Measurements from ENCODE around the gene CRY1. TPM values are rescaled to one million over a fixed set of nuclear protein-coding genes. Genes with fewer than 3 reads are reported as not detected.

CRY1 gene
- polyA plus RNA-seq, 1 donor from 2014 or later, result 33.4 TPM

DNA sequence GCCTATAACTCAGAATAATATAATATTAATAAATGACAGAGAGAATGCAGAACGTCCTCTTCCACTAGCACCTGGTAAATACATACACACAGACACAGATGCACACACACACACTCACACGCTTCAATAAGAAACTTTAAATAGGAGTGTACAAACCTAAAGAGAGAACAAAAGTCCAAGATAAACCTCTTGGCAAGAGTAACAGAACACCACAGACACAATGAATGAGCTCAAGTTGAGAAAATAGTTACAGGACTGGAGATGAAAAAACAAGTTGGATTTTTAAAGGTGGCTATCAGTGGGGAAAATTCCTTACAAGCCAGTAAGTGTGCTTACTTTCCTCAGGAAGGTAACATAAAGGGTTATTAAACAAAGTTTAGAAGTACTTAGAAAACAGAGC is 35.2 kb downstream of the CRY1 start:
- Histone ChIP-seq H4K20me1 (ENCODE audit: insufficient read depth) (no peaks in the 10 kb centered on the region), H3K9me2 (ENCODE audit: insufficient read depth, low read length) (no peaks in the 10 kb centered on the region), H3K4me3 (ENCODE audit: low read length) (no peak overlapping the region), H3K79me2 (replicated peaks; ENCODE audit: insufficient read depth, low read length) (no peaks in the 10 kb centered on the region), H3K36me3 (ENCODE audit: insufficient read depth, low read length) (no peaks in the 10 kb centered on the region), H2AFZ (ENCODE audit: low read depth, low read length) (no peak overlapping the region), H3K27ac (ENCODE audit: low read length) (no peak overlapping the region), H3F3A (ENCODE audit: insufficient read depth, low read length, poor library complexity, severe bottlenecking) (no peaks in the 10 kb centered on the region), H3K4me2 (ENCODE audit: low read length) (no peak overlapping the region), H3K9ac (ENCODE audit: low read length) (no peak overlapping the region), H3K27me3 (ENCODE audit: insufficient read depth, low read depth, low read length) (no peaks in the 10 kb centered on the region), H3K9me3 (ENCODE audit: low read length) (no peaks in the 10 kb centered on the region)
- TF ChIP-seq EZH2 (IDR thresholded peaks at IDR 0.05; ENCODE audit: borderline replicate concordance, insufficient read depth, low read length, poor library complexity, severe bottlenecking) (no peak), TAF1 (IDR thresholded peaks at IDR 0.05; ENCODE audit: low read depth) (no peak), POLR2AphosphoS5 (IDR thresholded peaks at IDR 0.05) (no peak), SMC3 (conservative IDR thresholded peaks at IDR 0.05; ENCODE audit: poor library complexity) (no peak), EP300 (conservative IDR thresholded peaks at IDR 0.05; ENCODE audit: poor library complexity, severe bottlenecking) (no peak), RAD21 (conservative IDR thresholded peaks at IDR 0.05) (no peak), MXI1 (conservative IDR thresholded peaks at IDR 0.05; ENCODE audit: poor library complexity, severe bottlenecking) (no peak)
- TF ChIP-seq, protein P1, sequence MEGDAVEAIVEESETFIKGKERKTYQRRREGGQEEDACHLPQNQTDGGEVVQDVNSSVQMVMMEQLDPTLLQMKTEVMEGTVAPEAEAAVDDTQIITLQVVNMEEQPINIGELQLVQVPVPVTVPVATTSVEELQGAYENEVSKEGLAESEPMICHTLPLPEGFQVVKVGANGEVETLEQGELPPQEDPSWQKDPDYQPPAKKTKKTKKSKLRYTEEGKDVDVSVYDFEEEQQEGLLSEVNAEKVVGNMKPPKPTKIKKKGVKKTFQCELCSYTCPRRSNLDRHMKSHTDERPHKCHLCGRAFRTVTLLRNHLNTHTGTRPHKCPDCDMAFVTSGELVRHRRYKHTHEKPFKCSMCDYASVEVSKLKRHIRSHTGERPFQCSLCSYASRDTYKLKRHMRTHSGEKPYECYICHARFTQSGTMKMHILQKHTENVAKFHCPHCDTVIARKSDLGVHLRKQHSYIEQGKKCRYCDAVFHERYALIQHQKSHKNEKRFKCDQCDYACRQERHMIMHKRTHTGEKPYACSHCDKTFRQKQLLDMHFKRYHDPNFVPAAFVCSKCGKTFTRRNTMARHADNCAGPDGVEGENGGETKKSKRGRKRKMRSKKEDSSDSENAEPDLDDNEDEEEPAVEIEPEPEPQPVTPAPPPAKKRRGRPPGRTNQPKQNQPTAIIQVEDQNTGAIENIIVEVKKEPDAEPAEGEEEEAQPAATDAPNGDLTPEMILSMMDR (IDR thresholded peaks at IDR 0.05; ENCODE audit: poor library complexity, severe bottlenecking), result no peak
- TF ChIP-seq, protein P2, sequence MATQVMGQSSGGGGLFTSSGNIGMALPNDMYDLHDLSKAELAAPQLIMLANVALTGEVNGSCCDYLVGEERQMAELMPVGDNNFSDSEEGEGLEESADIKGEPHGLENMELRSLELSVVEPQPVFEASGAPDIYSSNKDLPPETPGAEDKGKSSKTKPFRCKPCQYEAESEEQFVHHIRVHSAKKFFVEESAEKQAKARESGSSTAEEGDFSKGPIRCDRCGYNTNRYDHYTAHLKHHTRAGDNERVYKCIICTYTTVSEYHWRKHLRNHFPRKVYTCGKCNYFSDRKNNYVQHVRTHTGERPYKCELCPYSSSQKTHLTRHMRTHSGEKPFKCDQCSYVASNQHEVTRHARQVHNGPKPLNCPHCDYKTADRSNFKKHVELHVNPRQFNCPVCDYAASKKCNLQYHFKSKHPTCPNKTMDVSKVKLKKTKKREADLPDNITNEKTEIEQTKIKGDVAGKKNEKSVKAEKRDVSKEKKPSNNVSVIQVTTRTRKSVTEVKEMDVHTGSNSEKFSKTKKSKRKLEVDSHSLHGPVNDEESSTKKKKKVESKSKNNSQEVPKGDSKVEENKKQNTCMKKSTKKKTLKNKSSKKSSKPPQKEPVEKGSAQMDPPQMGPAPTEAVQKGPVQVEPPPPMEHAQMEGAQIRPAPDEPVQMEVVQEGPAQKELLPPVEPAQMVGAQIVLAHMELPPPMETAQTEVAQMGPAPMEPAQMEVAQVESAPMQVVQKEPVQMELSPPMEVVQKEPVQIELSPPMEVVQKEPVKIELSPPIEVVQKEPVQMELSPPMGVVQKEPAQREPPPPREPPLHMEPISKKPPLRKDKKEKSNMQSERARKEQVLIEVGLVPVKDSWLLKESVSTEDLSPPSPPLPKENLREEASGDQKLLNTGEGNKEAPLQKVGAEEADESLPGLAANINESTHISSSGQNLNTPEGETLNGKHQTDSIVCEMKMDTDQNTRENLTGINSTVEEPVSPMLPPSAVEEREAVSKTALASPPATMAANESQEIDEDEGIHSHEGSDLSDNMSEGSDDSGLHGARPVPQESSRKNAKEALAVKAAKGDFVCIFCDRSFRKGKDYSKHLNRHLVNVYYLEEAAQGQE (IDR thresholded peaks at IDR 0.05; ENCODE audit: borderline replicate concordance), result no peak

DNA sequence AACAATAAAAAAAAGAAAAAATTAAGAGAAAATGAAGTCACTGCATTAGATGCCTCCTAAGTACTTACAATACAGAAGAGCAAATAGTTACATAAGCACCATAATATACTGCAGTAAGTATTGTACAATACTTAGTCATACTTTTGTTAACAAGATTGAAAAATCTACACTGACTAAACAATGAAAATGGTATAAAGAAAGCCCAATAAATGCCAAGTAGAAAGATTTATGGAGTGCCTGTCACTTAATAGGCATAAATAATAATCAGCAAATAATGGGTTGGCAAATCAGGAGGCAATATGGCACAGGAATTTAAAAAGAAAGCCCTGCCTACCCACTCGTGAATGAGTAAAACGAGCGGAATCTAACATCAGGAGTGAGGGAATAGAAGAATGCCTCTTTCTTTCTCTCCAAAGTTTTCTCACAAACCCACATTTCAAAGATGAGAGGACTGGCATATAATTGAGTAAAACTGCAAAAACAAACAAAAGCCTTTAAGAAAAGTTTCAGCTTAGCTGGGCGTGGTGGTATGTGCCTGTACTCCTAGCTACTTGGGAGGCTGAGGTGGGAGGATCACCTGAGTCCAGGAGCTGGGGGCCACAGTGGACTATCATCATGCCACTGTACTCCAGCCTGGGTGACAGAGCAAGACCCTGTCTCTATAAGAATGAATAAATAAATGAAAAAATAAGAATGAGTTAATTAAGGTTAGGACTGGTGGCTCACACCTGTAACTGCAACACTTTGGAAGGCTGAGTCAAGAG is 36.1 kb downstream of the CRY1 start:
- TF ChIP-seq MXI1 (conservative IDR thresholded peaks at IDR 0.05; ENCODE audit: poor library complexity, severe bottlenecking) (no peak), EZH2 (IDR thresholded peaks at IDR 0.05; ENCODE audit: borderline replicate concordance, insufficient read depth, low read length, poor library complexity, severe bottlenecking) (no peak), SMC3 (conservative IDR thresholded peaks at IDR 0.05; ENCODE audit: poor library complexity) (no peak), POLR2AphosphoS5 (IDR thresholded peaks at IDR 0.05) (no peak), RAD21 (conservative IDR thresholded peaks at IDR 0.05) (no peak), EP300 (conservative IDR thresholded peaks at IDR 0.05; ENCODE audit: poor library complexity, severe bottlenecking) (no peak), TAF1 (IDR thresholded peaks at IDR 0.05; ENCODE audit: low read depth) (no peak)
- TF ChIP-seq, protein P1 (IDR thresholded peaks at IDR 0.05; ENCODE audit: poor library complexity, severe bottlenecking), result no peak
- TF ChIP-seq, protein P2 (IDR thresholded peaks at IDR 0.05; ENCODE audit: borderline replicate concordance), result no peak
- Histone ChIP-seq H3K4me3 (ENCODE audit: low read length) (no peak overlapping the region), H3K27me3 (ENCODE audit: insufficient read depth, low read depth, low read length) (no peaks in the 10 kb centered on the region), H4K20me1 (ENCODE audit: insufficient read depth) (no peaks in the 10 kb centered on the region), H3K9ac (ENCODE audit: low read length) (no peak overlapping the region), H3F3A (ENCODE audit: insufficient read depth, low read length, poor library complexity, severe bottlenecking) (no peaks in the 10 kb centered on the region), H3K36me3 (ENCODE audit: insufficient read depth, low read length) (no peaks in the 10 kb centered on the region), H3K79me2 (replicated peaks; ENCODE audit: insufficient read depth, low read length) (no peaks in the 10 kb centered on the region), H3K4me2 (ENCODE audit: low read length) (no peak overlapping the region), H3K27ac (ENCODE audit: low read length) (no peak overlapping the region), H3K9me2 (ENCODE audit: insufficient read depth, low read length) (no peaks in the 10 kb centered on the region), H3K9me3 (ENCODE audit: low read length) (no peaks in the 10 kb centered on the region), H2AFZ (ENCODE audit: low read depth, low read length) (no peak overlapping the region)

All from neural cell (in vitro differentiated cells).